CD4-positive, alpha-beta T cell (primary cell): ENCODE results near the gene TLE2. TPM values are rescaled to one million over a fixed set of nuclear protein-coding genes. Genes with fewer than 3 reads are reported as not detected.

Experiments used
- ATAC-seq: fragments of 200-7000 bp; cut with Tn5 transposase; one replicate; pipeline ENCODE4 v1.10.0; 2022; ENCODE audit warnings: mild to moderate bottlenecking; ENCODE audit not compliant: poor library complexity
- CTCF ChIA-PET: fragments of 350-600 bp; sonication (Branson Sonifier 250); formaldehyde crosslinking; loops from one replicate; lab custom pipeline; 2021; ENCODE audit warnings: antibody characterized with exemption, inconsistent platforms; lab: Charles Lee
- POLR2A ChIA-PET: fragments of 350-600 bp; sonication (Branson Sonifier 250); formaldehyde crosslinking; loops from one replicate; lab custom pipeline; 2021; ENCODE audit warnings: antibody characterized with exemption, inconsistent platforms; lab: Charles Lee
- DNase-seq, 14 experiments: peaks; one replicate each; pipeline ENCODE4 v3.0.0-alpha.2; 2013 to 2020; ENCODE audit warnings: mixed read lengths in 2 of 14
- H3K27ac ChIP-seq, 2 donors: one replicate each; pipeline versions ENCODE4 v1.5.1 to v1.7.0; 2013; ENCODE audit warnings: low read length in 2 of 2, low read depth in 1 of 2, mild to moderate bottlenecking in 1 of 2
- H3K27me3 ChIP-seq, 2 experiments: 1 replicate in 1 of 2; 2 replicates in 1 of 2; pipeline versions ENCODE4 v1.6.1 to v1.7.0; 2013; ENCODE audit warnings: low read length in 2 of 2, control low read depth in 1 of 2, mild to moderate bottlenecking in 1 of 2, moderate library complexity in 1 of 2; ENCODE audit not compliant: insufficient read depth in 2 of 2, control insufficient read depth in 1 of 2
- H3K36me3 ChIP-seq: one replicate; pipeline ENCODE4 v1.6.1; 2013; ENCODE audit warnings: low read length, control low read depth; ENCODE audit not compliant: insufficient read depth
- H3K4me1 ChIP-seq: one replicate; pipeline ENCODE4 v1.6.1; 2013; ENCODE audit warnings: low read length, control low read depth; ENCODE audit not compliant: insufficient read depth
- H3K4me3 ChIP-seq: one replicate; pipeline ENCODE4 v1.5.1; 2013; ENCODE audit warnings: mild to moderate bottlenecking, low read length, moderate library complexity
- H3K9me3 ChIP-seq, 2 experiments: 1 replicate in 1 of 2; 2 replicates in 1 of 2; pipeline versions ENCODE4 v1.6.1 to v1.7.0; 2013; ENCODE audit warnings: low read length in 2 of 2, mild to moderate bottlenecking in 2 of 2, control low read depth in 1 of 2, moderate library complexity in 1 of 2; ENCODE audit not compliant: control insufficient read depth in 1 of 2, insufficient read depth in 1 of 2
- H3K27ac Mint-ChIP-seq: one replicate; pipeline ENCODE4 v1.8.0; 2020; ENCODE audit warnings: mixed read lengths
- H3K27me3 Mint-ChIP-seq: one replicate; pipeline ENCODE4 v1.8.0; 2021; ENCODE audit warnings: mixed read lengths
- H3K36me3 Mint-ChIP-seq: one replicate; pipeline ENCODE4 v1.8.0; 2021; ENCODE audit warnings: low read depth, mixed read lengths
- H3K4me1 Mint-ChIP-seq: one replicate; pipeline ENCODE4 v1.8.0; 2021; ENCODE audit warnings: low read depth, mixed read lengths
- H3K4me3 Mint-ChIP-seq: one replicate; pipeline ENCODE4 v1.8.0; 2020; ENCODE audit warnings: mild to moderate bottlenecking, mixed read lengths
- H3K9me3 Mint-ChIP-seq: one replicate; pipeline ENCODE4 v1.8.0; 2020; ENCODE audit warnings: mixed read lengths
- CTCF ChIP-seq: fragments of 200-600 bp; IDR thresholded peaks from one replicate; pipeline ENCODE4 v1.8.0; 2022; ENCODE audit warnings: antibody characterized with exemption, mild to moderate bottlenecking
- intact Hi-C, 2 experiments: fragments of 100-400 bp; cut with DNase I in 1 of 2; cut with micrococcal nuclease in 1 of 2; formaldehyde crosslinking; loops; one replicate each; pipeline versions ENCODE4 v1.15.1 to v1.9.0; 2023 to 2025; cut with DNase I, micrococcal nuclease
- total RNA-seq, 174 experiments: library from RNA in 2 of 174; stranded (reverse) in 2 of 174; gene quantifications; one replicate each; pipeline ENCODE4 v1.2.3 and lab custom pipeline; 2021 to 2026

TLE2 gene
- total RNA-seq, 2 experiments from 2014 or later, result 23.9 to 25.0 TPM

- ChIA-PET POLR2A (interaction anchor here (1.1 kb wide), 1 partner anchor 19 kb away, joined by 3 read pairs; no protein-coding TSS in a partner anchor), CTCF (interaction anchor here (0.6 kb wide), 1 partner anchor 41 kb away, joined by 4 read pairs; no protein-coding TSS in a partner anchor)
- Histone ChIP-seq H3K27ac (no peak overlapping the region), H3K4me3 (no peak overlapping the region), H3K4me1 (no peaks in the 10 kb centered on the region), H3K9me3 (no peaks in the 10 kb centered on the region), H3K36me3 (peaks cover 13% of the 10 kb centered on the region), H3K27me3 (no peaks in the 10 kb centered on the region)
- Mint-ChIP-seq H3K9me3 (no peaks in the 10 kb centered on the region), H3K4me1 (no peaks in the 10 kb centered on the region), H3K36me3 (peaks cover 30% of the 10 kb centered on the region), H3K4me3 (no peak overlapping the region), H3K27ac (no peak overlapping the region), H3K27me3 (no peaks in the 10 kb centered on the region)
- intact Hi-C loops, result no loop called here
- DNase-seq (peak in 4 of 14 experiments; percentile 17 to 57 (median 30)), ATAC-seq (peak; percentile 84)
- no peak for TF ChIP-seq CTCF
Observed at GRCh38 chr19:3006075-3006767, 22.9 kb downstream of the TLE2 start.

GRCh38 chr19:3005345-3005744 lies 23.7 kb downstream of the TLE2 start:
- H3K4me1 ChIP-seq, result no peaks in the 10 kb centered on the region
- no peak for DNase-seq
- intact Hi-C loops, result no loop called here
- H3K27me3 Mint-ChIP-seq, result no peaks in the 10 kb centered on the region
- H3K9me3 Mint-ChIP-seq, result no peaks in the 10 kb centered on the region
- no peak overlapping the region for H3K27ac ChIP-seq
- H3K4me3 Mint-ChIP-seq, result no peak overlapping the region
- peaks cover 26% of the 10 kb centered on the region for H3K36me3 Mint-ChIP-seq
- ChIA-PET CTCF (interaction anchor here (0.6 to 0.9 kb wide), 2 partner anchors 19 to 40 kb away, joined by 3 to 4 read pairs; no protein-coding TSS in a partner anchor), POLR2A (interaction anchor here (1.1 to 1.4 kb wide), 2 partner anchors 20 to 30 kb away, joined by 3 to 4 read pairs; no protein-coding TSS in a partner anchor)
- peaks cover 9% of the 10 kb centered on the region for H3K36me3 ChIP-seq
- no peaks in the 10 kb centered on the region for H3K9me3 ChIP-seq
- no peak overlapping the region for H3K27ac Mint-ChIP-seq
- no peak overlapping the region for H3K4me3 ChIP-seq
- no peaks in the 10 kb centered on the region for H3K4me1 Mint-ChIP-seq
- H3K27me3 ChIP-seq, result no peaks in the 10 kb centered on the region
- TF ChIP-seq CTCF, result no peak
- ATAC-seq, result no peak

GRCh38 chr19:3004522-3004921 lies 24.6 kb downstream of the TLE2 start:
- CTCF ChIA-PET, result interaction anchor here (0.9 to 1.1 kb wide), 2 partner anchors 18 to 104 kb away, joined by 3 read pairs; no protein-coding TSS in a partner anchor
- POLR2A ChIA-PET, result interaction anchor here (1.4 kb wide), 1 partner anchor 31 kb away, joined by 4 read pairs; no protein-coding TSS in a partner anchor

More at GRCh38 chr19:3004522-3004921, 24.6 kb downstream of the TLE2 start:
- Mint-ChIP-seq H3K4me3 (no peak overlapping the region), H3K4me1 (no peaks in the 10 kb centered on the region), H3K36me3 (peaks cover 26% of the 10 kb centered on the region), H3K27me3 (no peaks in the 10 kb centered on the region), H3K27ac (no peak overlapping the region), H3K9me3 (no peaks in the 10 kb centered on the region)
- H3K27ac ChIP-seq, result no peak overlapping the region
- no peak for TF ChIP-seq CTCF
- DNase-seq, result no peak
- intact Hi-C loops, result no loop called here
- H3K4me3 ChIP-seq, result no peak overlapping the region
- H3K36me3 ChIP-seq, result peaks cover 9% of the 10 kb centered on the region
- no peak for ATAC-seq
- no peaks in the 10 kb centered on the region for H3K4me1 ChIP-seq
- H3K9me3 ChIP-seq, result no peaks in the 10 kb centered on the region
- no peaks in the 10 kb centered on the region for H3K27me3 ChIP-seq
